Natural killer cell (primary cell): Measurements from ENCODE around the gene JMJD8. TPM values are rescaled to one million over a fixed set of nuclear protein-coding genes. Genes with fewer than 3 reads are reported as not detected.

Experiments used
- ATAC-seq, 3 donors: fragments of 150-1000 bp in 2 of 3; fragments of 200-7000 bp in 1 of 3; cut with Tn5 transposase; 1 replicate in 1 of 3; 2 replicates in 2 of 3; pipeline ENCODE4 v1.10.0; 2021; ENCODE audit warnings: mild to moderate bottlenecking in 2 of 3, moderate library complexity in 2 of 3
- DNase-seq, 2 donors: peaks; one replicate each; pipeline versions ENCODE4 v3.0.0 to v3.0.0-alpha.2; 2013 to 2021; ENCODE audit warnings: mixed read lengths in 1 of 2
- H3K27ac ChIP-seq: one replicate; pipeline ENCODE4 v1.5.1; 2013; ENCODE audit warnings: mild to moderate bottlenecking, low read length
- H3K27me3 ChIP-seq: one replicate; pipeline ENCODE4 v1.6.1; 2013; ENCODE audit warnings: low read length; ENCODE audit not compliant: control insufficient read depth, insufficient read depth
- H3K36me3 ChIP-seq: one replicate; pipeline ENCODE4 v1.6.1; 2013; ENCODE audit warnings: low read length; ENCODE audit not compliant: control insufficient read depth, insufficient read depth
- H3K4me1 ChIP-seq: one replicate; pipeline ENCODE4 v1.6.1; 2013; ENCODE audit warnings: low read length; ENCODE audit not compliant: control insufficient read depth, insufficient read depth
- H3K4me3 ChIP-seq: one replicate; pipeline ENCODE4 v1.5.1; 2013; ENCODE audit warnings: low read length
- H3K9me3 ChIP-seq: one replicate; pipeline ENCODE4 v1.6.1; 2013; ENCODE audit warnings: low read length; ENCODE audit not compliant: control insufficient read depth, insufficient read depth
- H3K27ac Mint-ChIP-seq, 2 donors: one replicate each; pipeline ENCODE4 v1.8.0; 2022; ENCODE audit warnings: mild to moderate bottlenecking in 2 of 2, mixed read lengths in 2 of 2, moderate library complexity in 1 of 2
- H3K27me3 Mint-ChIP-seq, 2 donors: one replicate each; pipeline ENCODE4 v1.8.0; 2022; ENCODE audit warnings: low read depth in 2 of 2, mixed read lengths in 2 of 2
- H3K36me3 Mint-ChIP-seq: one replicate; pipeline ENCODE4 v1.8.0; 2022; ENCODE audit warnings: mixed read lengths
- H3K4me1 Mint-ChIP-seq, 2 donors: one replicate each; pipeline ENCODE4 v1.8.0; 2022; ENCODE audit warnings: mixed read lengths in 2 of 2
- H3K4me3 Mint-ChIP-seq: one replicate; pipeline ENCODE4 v1.8.0; 2022; ENCODE audit warnings: mild to moderate bottlenecking, moderate library complexity, mixed read lengths
- H3K9me3 Mint-ChIP-seq, 2 donors: one replicate each; pipeline ENCODE4 v1.8.0; 2022; ENCODE audit warnings: mixed read lengths in 2 of 2
- WGBS: methylation state at CpG from one replicate; pipeline ENCODE4 v1.1.7; 2013; ENCODE audit warnings: missing lambda C conversion rate; ENCODE audit not compliant: insufficient coverage; 5-methylcytosine and 5-hydroxymethylcytosine counted together
- intact Hi-C: fragments of 100-400 bp; cut with micrococcal nuclease; formaldehyde crosslinking; loops from one replicate; pipeline ENCODE4 v1.14.2; 2022
- total RNA-seq, 4 donors: library from RNA; stranded (reverse); fragments of 120-200 nt in 1 of 4; gene quantifications; one replicate each; pipeline versions ENCODE4 v1.2.3 to v1.2.4, GENCODE V29; 2013 to 2022
- TF ChIP-seq, protein P1 (sequence below): fragments of 200-600 bp; IDR thresholded peaks from one replicate; pipeline ENCODE4 v1.8.0; 2022; ENCODE audit warnings: antibody characterized with exemption

The JMJD8 gene
- total RNA-seq, 3 donors from 2014 or later (not counting 1 experiment from before 2014, with no cell fraction given), result 29.5 to 32.6 (median 31.5) TPM

DNA sequence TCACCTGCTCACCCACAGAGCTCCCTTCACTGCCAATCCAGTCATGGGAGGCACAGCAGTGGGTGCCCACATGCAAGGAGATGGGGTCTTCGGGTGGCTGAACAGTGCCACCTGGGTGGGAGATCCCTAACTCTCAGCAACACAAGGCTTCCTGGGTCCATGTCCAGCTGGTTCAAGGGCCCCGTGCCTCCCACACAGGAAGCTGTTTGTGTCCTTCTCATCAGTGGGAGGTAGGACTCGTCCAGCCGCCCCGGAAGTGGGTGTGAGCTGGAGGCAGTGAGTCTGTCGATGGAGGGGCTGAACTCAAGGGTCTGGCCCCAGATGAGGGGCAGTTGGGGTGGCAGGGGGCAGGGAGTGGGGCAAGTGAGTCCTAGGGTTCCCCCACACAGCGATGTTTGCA, 19.9 kb upstream of the JMJD8 start:
- H3K9me3 Mint-ChIP-seq, result no peaks in the 10 kb centered on the region
- no peak overlapping the region for H3K27ac Mint-ChIP-seq
- no peak overlapping the region for H3K4me3 Mint-ChIP-seq
- Histone ChIP-seq H3K4me3 (no peak overlapping the region), H3K9me3 (peaks cover 3% of the 10 kb centered on the region), H3K36me3 (no peaks in the 10 kb centered on the region), H3K27me3 (peaks cover 54% of the 10 kb centered on the region), H3K27ac (no peak overlapping the region), H3K4me1 (peaks cover 24% of the 10 kb centered on the region)
- no peaks in the 10 kb centered on the region for H3K4me1 Mint-ChIP-seq
- H3K36me3 Mint-ChIP-seq, result no peaks in the 10 kb centered on the region
- peaks cover 19 to 27% of the 10 kb centered on the region in 2 donors for H3K27me3 Mint-ChIP-seq
- ATAC-seq, result no peak
- no peak for DNase-seq
- intact Hi-C loops, result no loop called here
- 61% methylated on average over 7 of the region's 7 CpGs for WGBS
- TF ChIP-seq, protein P1, sequence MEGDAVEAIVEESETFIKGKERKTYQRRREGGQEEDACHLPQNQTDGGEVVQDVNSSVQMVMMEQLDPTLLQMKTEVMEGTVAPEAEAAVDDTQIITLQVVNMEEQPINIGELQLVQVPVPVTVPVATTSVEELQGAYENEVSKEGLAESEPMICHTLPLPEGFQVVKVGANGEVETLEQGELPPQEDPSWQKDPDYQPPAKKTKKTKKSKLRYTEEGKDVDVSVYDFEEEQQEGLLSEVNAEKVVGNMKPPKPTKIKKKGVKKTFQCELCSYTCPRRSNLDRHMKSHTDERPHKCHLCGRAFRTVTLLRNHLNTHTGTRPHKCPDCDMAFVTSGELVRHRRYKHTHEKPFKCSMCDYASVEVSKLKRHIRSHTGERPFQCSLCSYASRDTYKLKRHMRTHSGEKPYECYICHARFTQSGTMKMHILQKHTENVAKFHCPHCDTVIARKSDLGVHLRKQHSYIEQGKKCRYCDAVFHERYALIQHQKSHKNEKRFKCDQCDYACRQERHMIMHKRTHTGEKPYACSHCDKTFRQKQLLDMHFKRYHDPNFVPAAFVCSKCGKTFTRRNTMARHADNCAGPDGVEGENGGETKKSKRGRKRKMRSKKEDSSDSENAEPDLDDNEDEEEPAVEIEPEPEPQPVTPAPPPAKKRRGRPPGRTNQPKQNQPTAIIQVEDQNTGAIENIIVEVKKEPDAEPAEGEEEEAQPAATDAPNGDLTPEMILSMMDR, result no peak

DNA sequence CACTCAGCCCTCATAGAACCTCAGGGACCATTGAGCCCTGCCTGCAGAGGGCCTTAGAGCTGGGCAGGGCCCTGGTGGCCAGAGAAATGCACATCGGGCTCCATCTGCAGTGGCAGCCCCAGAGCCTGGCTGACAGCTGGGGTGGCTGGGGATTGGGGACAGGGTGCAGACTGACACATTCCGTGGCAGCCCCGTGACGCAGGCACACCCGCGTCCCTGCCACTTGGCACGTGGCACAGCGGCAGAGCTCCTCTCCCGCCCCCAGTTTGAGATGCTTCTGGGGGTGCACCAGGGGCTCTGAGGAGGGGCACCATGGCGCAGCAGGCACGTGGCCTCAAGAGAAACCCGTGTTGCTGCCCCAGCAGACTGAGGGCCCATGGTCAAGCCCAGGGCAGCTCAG, 19.3 kb upstream of the JMJD8 start:
- peaks cover 50% of the 10 kb centered on the region for H3K27me3 ChIP-seq
- H3K4me3 ChIP-seq, result no peak overlapping the region
- H3K4me3 Mint-ChIP-seq, result no peak overlapping the region
- H3K36me3 Mint-ChIP-seq, result no peaks in the 10 kb centered on the region
- DNase-seq (no peak), ATAC-seq (no peak)
- H3K4me1 ChIP-seq, result peaks cover 26% of the 10 kb centered on the region
- WGBS, result 81% methylated on average over 12 of the region's 12 CpGs
- H3K9me3 ChIP-seq, result peaks cover 3% of the 10 kb centered on the region
- H3K9me3 Mint-ChIP-seq, result no peaks in the 10 kb centered on the region
- H3K27ac Mint-ChIP-seq, result no peak overlapping the region
- H3K27ac ChIP-seq, result no peak overlapping the region
- TF ChIP-seq, protein P1, result no peak
- peaks cover 18 to 26% of the 10 kb centered on the region in 2 donors for H3K27me3 Mint-ChIP-seq
- intact Hi-C loops, result no loop called here
- H3K4me1 Mint-ChIP-seq, result no peaks in the 10 kb centered on the region
- no peaks in the 10 kb centered on the region for H3K36me3 ChIP-seq

DNA sequence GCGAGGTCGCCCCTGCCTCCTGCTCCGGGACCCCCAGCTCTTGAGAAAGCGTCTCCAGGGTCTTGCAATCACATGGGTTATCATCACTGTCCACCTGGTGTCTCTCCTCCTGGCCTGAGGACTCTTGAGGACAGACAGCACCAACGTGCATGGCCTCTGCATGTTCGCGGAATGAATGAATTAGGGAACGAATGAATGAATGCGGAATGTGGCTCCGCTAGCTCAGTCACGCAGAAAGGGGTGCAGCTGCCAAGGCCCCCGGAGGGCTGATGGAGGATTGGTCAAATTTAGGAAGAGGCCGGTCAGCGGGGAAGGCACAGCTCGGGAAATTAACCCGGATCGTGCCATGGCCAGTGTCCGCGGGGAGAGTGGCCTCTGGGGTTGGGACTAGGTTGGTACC, 18.2 kb upstream of the JMJD8 start:
- H3K4me1 Mint-ChIP-seq, result no peaks in the 10 kb centered on the region
- no peaks in the 10 kb centered on the region for H3K36me3 Mint-ChIP-seq
- peaks cover 26% of the 10 kb centered on the region for H3K4me1 ChIP-seq
- ATAC-seq, result no peak
- WGBS, result 89% methylated on average over 19 of the region's 19 CpGs
- no peak overlapping the region for H3K27ac ChIP-seq
- DNase-seq, result no peak
- H3K9me3 Mint-ChIP-seq, result no peaks in the 10 kb centered on the region
- peaks cover 11 to 19% of the 10 kb centered on the region in 2 donors for H3K27me3 Mint-ChIP-seq
- no peaks in the 10 kb centered on the region for H3K36me3 ChIP-seq
- no peak overlapping the region for H3K4me3 ChIP-seq
- no peak overlapping the region for H3K27ac Mint-ChIP-seq
- no peak overlapping the region for H3K4me3 Mint-ChIP-seq
- H3K9me3 ChIP-seq, result peaks cover 3% of the 10 kb centered on the region
- H3K27me3 ChIP-seq, result peaks cover 47% of the 10 kb centered on the region
- TF ChIP-seq, protein P1, result no peak
- intact Hi-C loops, result no loop called here
